Kidney epithelial cell (primary cell): ENCODE measurements around the gene CTSE. TPM values are rescaled to one million over a fixed set of nuclear protein-coding genes. Genes with fewer than 3 reads are reported as not detected.

Experiments used
- DNase-seq: peaks from one replicate; pipeline ENCODE4 v3.0.0-alpha.2; 2010; ENCODE audit warnings: low read depth
- H3K27me3 ChIP-seq: 2 replicates; pipeline ENCODE4 v1.6.0; 2011; ENCODE audit warnings: low read length; ENCODE audit not compliant: control insufficient read depth, insufficient read depth
- H3K36me3 ChIP-seq: 2 replicates; pipeline ENCODE4 v1.5.1; 2011; ENCODE audit warnings: low read length; ENCODE audit not compliant: control insufficient read depth, insufficient read depth
- H3K4me3 ChIP-seq: 2 replicates; pipeline ENCODE4 v1.5.1; 2011; ENCODE audit warnings: low read depth, mild to moderate bottlenecking, control low read depth, low read length
- total RNA-seq: library from RNA; depleted of rRNA; stranded (reverse); fragments of >200 nt; gene quantifications from 2 replicates; pipeline ENCODE4 v1.2.3, GENCODE V29; 2015
- TF ChIP-seq, protein P1 (sequence below): IDR thresholded peaks from 2 replicates; pipeline ENCODE4 v1.5.1; 2011; ENCODE audit warnings: mild to moderate bottlenecking, moderate library complexity, low read length, control low read depth, inconsistent platforms; ENCODE audit not compliant: insufficient read depth, poor library complexity, severe bottlenecking

CTSE gene
- total RNA-seq, 1 donor from 2014 or later = not detected

DNA sequence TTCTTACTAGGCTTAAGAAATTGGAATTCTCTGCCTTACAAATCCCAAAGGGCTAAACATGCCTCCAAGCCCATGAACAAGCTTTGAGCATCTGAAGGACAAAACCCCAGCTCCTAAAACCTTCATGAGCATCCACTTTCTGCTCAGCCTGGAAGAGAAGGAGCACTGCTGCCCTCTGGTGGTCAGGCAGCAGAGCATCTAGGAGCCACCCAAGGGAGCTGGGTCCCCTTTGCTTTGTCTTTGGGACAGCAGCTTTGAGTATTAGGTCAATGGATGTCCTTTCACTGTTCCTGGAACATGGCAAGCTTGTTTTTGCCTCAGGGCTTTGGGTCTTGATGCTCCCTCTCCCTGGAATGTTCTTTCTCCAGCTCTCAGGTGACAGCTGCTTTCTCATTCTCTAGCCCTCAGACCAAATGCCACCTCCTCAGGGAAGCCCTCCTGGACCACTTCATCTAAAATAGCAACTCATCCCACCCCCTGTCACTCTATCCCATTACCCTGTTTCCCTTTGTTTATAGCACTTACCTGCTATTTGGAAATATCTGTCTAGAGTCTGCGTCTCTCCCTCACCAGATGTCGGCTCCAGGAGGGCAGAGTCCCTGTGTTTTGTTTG is 46.2 kb downstream of the CTSE start:
- no peak for DNase-seq
- Histone ChIP-seq H3K4me3 (no peak overlapping the region), H3K27me3 (no peaks in the 10 kb centered on the region), H3K36me3 (no peaks in the 10 kb centered on the region)
- TF ChIP-seq, protein P1, sequence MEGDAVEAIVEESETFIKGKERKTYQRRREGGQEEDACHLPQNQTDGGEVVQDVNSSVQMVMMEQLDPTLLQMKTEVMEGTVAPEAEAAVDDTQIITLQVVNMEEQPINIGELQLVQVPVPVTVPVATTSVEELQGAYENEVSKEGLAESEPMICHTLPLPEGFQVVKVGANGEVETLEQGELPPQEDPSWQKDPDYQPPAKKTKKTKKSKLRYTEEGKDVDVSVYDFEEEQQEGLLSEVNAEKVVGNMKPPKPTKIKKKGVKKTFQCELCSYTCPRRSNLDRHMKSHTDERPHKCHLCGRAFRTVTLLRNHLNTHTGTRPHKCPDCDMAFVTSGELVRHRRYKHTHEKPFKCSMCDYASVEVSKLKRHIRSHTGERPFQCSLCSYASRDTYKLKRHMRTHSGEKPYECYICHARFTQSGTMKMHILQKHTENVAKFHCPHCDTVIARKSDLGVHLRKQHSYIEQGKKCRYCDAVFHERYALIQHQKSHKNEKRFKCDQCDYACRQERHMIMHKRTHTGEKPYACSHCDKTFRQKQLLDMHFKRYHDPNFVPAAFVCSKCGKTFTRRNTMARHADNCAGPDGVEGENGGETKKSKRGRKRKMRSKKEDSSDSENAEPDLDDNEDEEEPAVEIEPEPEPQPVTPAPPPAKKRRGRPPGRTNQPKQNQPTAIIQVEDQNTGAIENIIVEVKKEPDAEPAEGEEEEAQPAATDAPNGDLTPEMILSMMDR = peak; percentile 92

DNA sequence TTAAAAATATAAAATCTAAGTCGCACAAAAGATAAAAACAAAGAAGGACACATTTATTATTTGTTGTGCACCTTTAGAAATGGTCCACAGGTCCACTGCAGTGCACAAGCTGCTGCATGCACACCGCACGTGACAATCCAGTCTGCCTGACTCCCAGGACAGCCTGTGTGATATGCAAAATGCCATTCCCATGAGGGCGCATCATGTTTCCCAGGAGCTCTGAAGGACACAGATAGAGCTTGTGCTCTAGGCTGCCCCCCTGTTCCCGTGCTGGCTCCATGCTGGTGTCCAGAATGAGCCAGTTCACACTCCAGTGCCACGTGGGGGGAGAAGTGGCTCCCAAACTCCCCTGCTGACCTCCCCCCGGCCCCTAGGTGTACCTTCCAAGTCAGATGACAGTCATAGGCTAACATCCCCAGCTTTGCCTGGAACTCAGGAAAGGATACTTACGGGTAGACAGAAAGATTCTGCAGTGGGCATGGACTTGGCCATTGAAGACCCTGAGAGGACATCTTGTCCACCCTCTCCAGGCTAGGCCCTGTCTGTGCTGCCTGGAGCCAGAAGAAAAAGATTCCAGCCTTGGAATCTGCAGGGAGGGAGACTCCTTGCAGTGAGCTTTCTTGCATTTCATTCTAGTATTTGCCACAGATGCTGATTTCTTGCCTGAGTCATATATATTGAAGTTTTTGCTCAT is 46.8 kb downstream of the CTSE start:
- no peak for DNase-seq
- Histone ChIP-seq H3K36me3 (no peaks in the 10 kb centered on the region), H3K4me3 (no peak overlapping the region), H3K27me3 (no peaks in the 10 kb centered on the region)
- TF ChIP-seq, protein P1 = no peak

DNA sequence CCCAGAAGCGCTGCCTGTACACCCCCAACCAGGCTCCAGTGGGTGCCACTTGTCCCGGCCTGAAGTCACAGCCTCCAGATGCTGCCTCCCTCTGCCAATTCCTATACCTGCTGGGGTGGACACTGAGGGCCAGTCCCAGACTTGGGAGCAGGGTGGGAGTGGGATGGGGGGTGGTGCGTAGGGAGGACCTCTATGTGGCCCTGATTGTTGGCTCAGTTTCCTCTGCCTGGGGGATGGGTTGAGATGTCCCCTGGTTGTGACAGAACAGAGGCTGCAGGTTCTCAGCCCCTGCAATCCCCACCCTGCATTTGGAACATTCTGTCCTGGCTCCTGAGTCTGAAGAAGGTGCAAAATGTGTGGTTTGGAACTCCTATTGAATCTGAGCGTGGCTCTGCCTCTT is 47.7 kb downstream of the CTSE start:
- H3K27me3 ChIP-seq = no peaks in the 10 kb centered on the region
- H3K4me3 ChIP-seq = no peak overlapping the region
- no peak for DNase-seq
- no peaks in the 10 kb centered on the region for H3K36me3 ChIP-seq
- TF ChIP-seq, protein P1 = no peak

DNA sequence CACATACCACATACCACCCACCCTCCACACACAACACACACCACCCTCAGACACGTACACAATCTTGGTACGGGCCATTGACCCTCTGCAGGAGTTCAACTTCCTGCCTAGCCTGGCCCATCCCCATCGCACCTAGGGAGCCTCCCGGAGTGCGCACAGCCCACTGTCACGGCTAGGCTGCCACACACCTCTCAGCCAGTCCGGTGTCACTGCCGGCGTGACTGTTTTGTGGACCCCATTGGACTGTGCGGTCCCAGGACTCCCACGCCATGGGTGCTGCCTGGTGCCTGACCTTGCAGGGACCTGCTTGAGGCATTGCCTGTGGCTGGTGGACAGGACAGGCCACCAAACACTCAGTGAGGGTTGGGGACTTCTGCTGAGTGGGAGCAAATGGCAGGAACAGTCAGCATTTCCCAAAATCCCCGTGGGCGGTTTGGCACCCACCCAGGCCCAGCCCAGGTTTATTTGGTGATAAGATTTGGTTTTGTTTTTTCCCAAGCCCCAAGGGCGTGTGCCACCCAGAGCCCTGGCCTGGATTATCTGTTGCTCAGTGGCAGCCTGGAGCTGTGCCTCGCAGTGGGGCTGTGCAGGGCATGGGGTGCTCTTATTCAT is 48.2 kb downstream of the CTSE start:
- TF ChIP-seq, protein P1 = no peak
- H3K4me3 ChIP-seq = no peak overlapping the region
- no peak for DNase-seq
- H3K36me3 ChIP-seq = no peaks in the 10 kb centered on the region
- no peaks in the 10 kb centered on the region for H3K27me3 ChIP-seq

DNA sequence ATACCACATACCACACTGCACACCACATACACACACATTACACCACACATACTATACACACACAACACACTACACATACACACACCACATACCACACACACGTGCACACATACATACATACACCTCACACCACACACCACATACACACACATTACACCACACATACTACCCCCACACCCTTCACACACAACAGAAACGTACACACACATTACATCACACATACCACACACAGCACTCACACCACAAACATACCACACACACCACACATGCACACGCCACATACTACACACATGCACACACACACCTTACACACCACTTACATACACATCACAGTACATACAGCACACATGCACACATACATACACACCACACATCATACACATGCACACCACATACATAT is 49.0 kb downstream of the CTSE start:
- no peak overlapping the region for H3K4me3 ChIP-seq
- H3K27me3 ChIP-seq = no peaks in the 10 kb centered on the region
- no peak for DNase-seq
- TF ChIP-seq, protein P1 = no peak
- no peaks in the 10 kb centered on the region for H3K36me3 ChIP-seq
